Liver (tissue), 9 donors: Measurements from ENCODE around the gene PDP2. TPM values are rescaled to one million over a fixed set of nuclear protein-coding genes. Genes with fewer than 3 reads are reported as not detected.

Source experiments
- DNase-seq: peaks from one replicate; pipeline ENCODE4 v3.0.0-alpha.2; 2017; ENCODE audit warnings: low spot score
- H3K27ac ChIP-seq, 2 donors: one replicate each; pipeline ENCODE4 v1.7.0; 2013; ENCODE audit warnings: inconsistent platforms in 2 of 2, low read length in 2 of 2, control low read depth in 1 of 2, low read depth in 1 of 2, mild to moderate bottlenecking in 1 of 2
- H3K27me3 ChIP-seq, 4 donors: one replicate each; pipeline versions ENCODE4 v1.6.1 to v1.7.0; 2013; ENCODE audit warnings: low read length in 3 of 4, inconsistent platforms in 1 of 4, mild to moderate bottlenecking in 1 of 4, moderate library complexity in 1 of 4; ENCODE audit not compliant: control insufficient read depth in 4 of 4, insufficient read depth in 4 of 4
- H3K36me3 ChIP-seq, 4 donors: one replicate each; pipeline versions ENCODE4 v1.6.1 to v1.7.0; 2013; ENCODE audit warnings: low read length in 3 of 4, mild to moderate bottlenecking in 3 of 4, low read depth in 1 of 4, moderate library complexity in 1 of 4; ENCODE audit not compliant: control insufficient read depth in 4 of 4, insufficient read depth in 3 of 4
- H3K4me1 ChIP-seq, 4 donors: one replicate each; pipeline versions ENCODE4 v1.6.1 to v1.7.0; 2013; ENCODE audit warnings: low read length in 3 of 4, mild to moderate bottlenecking in 3 of 4, moderate library complexity in 1 of 4; ENCODE audit not compliant: control insufficient read depth in 4 of 4, insufficient read depth in 4 of 4
- H3K4me3 ChIP-seq, 3 donors: one replicate each; pipeline versions ENCODE4 v1.6.1 to v1.7.0; 2013; ENCODE audit warnings: low read length in 3 of 3, control low read depth in 1 of 3, low read depth in 1 of 3, mild to moderate bottlenecking in 1 of 3
- H3K9ac ChIP-seq, 2 donors: one replicate each; pipeline ENCODE4 v1.7.0; 2013; ENCODE audit warnings: low read length in 2 of 2, mild to moderate bottlenecking in 2 of 2, moderate library complexity in 2 of 2, control low read depth in 1 of 2, low read depth in 1 of 2
- H3K9me3 ChIP-seq, 4 donors: one replicate each; pipeline versions ENCODE4 v1.6.1 to v1.7.0; 2013; ENCODE audit warnings: low read length in 3 of 4; ENCODE audit not compliant: control insufficient read depth in 4 of 4
- EGR1 ChIP-seq, 2 donors: IDR thresholded peaks; 2 replicates each; pipeline ENCODE4 v1.6.1; 2016 to 2018; ENCODE audit warnings: antibody characterized with exemption in 2 of 2, low read depth in 2 of 2
- FOXA1 ChIP-seq: IDR thresholded peaks from 2 replicates; pipeline ENCODE4 v1.6.1; 2016; ENCODE audit warnings: antibody characterized with exemption
- FOXA2 ChIP-seq: IDR thresholded peaks from 2 replicates; pipeline ENCODE4 v1.6.1; 2016; ENCODE audit warnings: antibody characterized with exemption
- GABPA ChIP-seq, 2 donors: IDR thresholded peaks in 1 of 2; conservative IDR thresholded peaks in 1 of 2; 2 replicates each; pipeline ENCODE4 v1.6.1; 2016; ENCODE audit warnings: antibody characterized with exemption in 2 of 2, mild to moderate bottlenecking in 1 of 2, moderate library complexity in 1 of 2
- HNF4A ChIP-seq, 2 donors: conservative IDR thresholded peaks; 2 replicates each; pipeline ENCODE4 v1.6.1; 2016; ENCODE audit warnings: antibody characterized with exemption in 2 of 2, mild to moderate bottlenecking in 2 of 2
- HNF4G ChIP-seq: IDR thresholded peaks from 2 replicates; pipeline ENCODE4 v1.6.1; 2016; ENCODE audit warnings: antibody characterized with exemption
- JUND ChIP-seq, 2 donors: IDR thresholded peaks; 2 replicates each; pipeline ENCODE4 v1.6.1; 2016; ENCODE audit warnings: antibody characterized with exemption in 2 of 2
- MAX ChIP-seq: IDR thresholded peaks from 2 replicates; pipeline ENCODE4 v1.6.1; 2016; ENCODE audit warnings: antibody characterized with exemption
- NR2F2 ChIP-seq: IDR thresholded peaks from 2 replicates; pipeline ENCODE4 v1.6.1; 2016; ENCODE audit warnings: antibody characterized with exemption
- RAD21 ChIP-seq, 2 donors: IDR thresholded peaks; 2 replicates each; pipeline ENCODE4 v1.6.1; 2016; ENCODE audit warnings: antibody characterized with exemption in 2 of 2, mild to moderate bottlenecking in 2 of 2
- REST ChIP-seq: IDR thresholded peaks from 2 replicates; pipeline ENCODE4 v1.6.1; 2016; ENCODE audit warnings: antibody characterized with exemption, mild to moderate bottlenecking
- RXRA ChIP-seq, 2 donors: IDR thresholded peaks; 2 replicates each; pipeline ENCODE4 v1.6.1; 2017 to 2018; ENCODE audit warnings: antibody characterized with exemption in 2 of 2, mild to moderate bottlenecking in 1 of 2
- TAF1 ChIP-seq: conservative IDR thresholded peaks from 2 replicates; pipeline ENCODE4 v1.6.1; 2016; ENCODE audit warnings: antibody characterized with exemption, mild to moderate bottlenecking
- YY1 ChIP-seq: IDR thresholded peaks from 2 replicates; pipeline ENCODE4 v1.6.1; 2016; ENCODE audit warnings: antibody characterized with exemption, mild to moderate bottlenecking
- ZBTB33 ChIP-seq: IDR thresholded peaks from 2 replicates; pipeline ENCODE4 v1.6.1; 2016; ENCODE audit warnings: antibody characterized with exemption
- WGBS: extraction: QIAGEN DNeasy Blood & Tissue Kit; methylation state at CpG from one replicate; pipeline ENCODE4 v1.1.7; 2013; 5-methylcytosine and 5-hydroxymethylcytosine counted together
- polyA plus RNA-seq, 2 donors: library from polyadenylated mRNA; stranded (reverse) in 1 of 2; unstranded in 1 of 2; fragments of 200-250 nt in 1 of 2; fragments of >200 nt in 1 of 2; fragmentation: Nextera tagmentation in 1 of 2; extraction: Ambion mirVana in 1 of 2; gene quantifications; one replicate each; pipeline versions ENCODE4 v1.2.1 to v1.2.3, GENCODE V29; 2013 to 2015
- total RNA-seq, 2 donors: library from RNA; depleted of rRNA; stranded (reverse); fragments of >200 nt; gene quantifications; one replicate each; pipeline ENCODE4 v1.2.3, GENCODE V29; 2014
- donor health status: healthy.
- donor health status: healthy.
- donor health status: healthy.
- donor health status: healthy.
- donor health status: healthy.

PDP2 gene
- total and polyA plus RNA-seq, 4 donors: 2.3 to 9.4 (median 6.1) TPM

- Histone ChIP-seq H3K4me3 (no peak overlapping the region), H3K4me1 (no peaks in the 10 kb centered on the region)
- no peak for DNase-seq
Observed at GRCh38 chr16:66850115-66850815, 30.1 kb upstream of the PDP2 start.

GRCh38 chr16:66851166-66851964, 28.9 kb upstream of the PDP2 start:
- Histone ChIP-seq H3K4me1 (no peaks in the 10 kb centered on the region), H3K36me3 (no peaks in the 10 kb centered on the region), H3K27me3 (no peaks in the 10 kb centered on the region), H3K4me3 (no peak overlapping the region), H3K9ac (no peak overlapping the region), H3K27ac (no peak overlapping the region), H3K9me3 (no peaks in the 10 kb centered on the region)
- WGBS: 93% methylated on average over 13 of the region's 13 CpGs
- no peak for DNase-seq
- TF ChIP-seq HNF4A (conservative IDR thresholded peaks at IDR 0.05) (no peak), ZBTB33 (no peak), JUND (IDR thresholded peaks at IDR 0.05) (no peak), NR2F2 (no peak), HNF4G (no peak), FOXA1 (no peak), RAD21 (IDR thresholded peaks at IDR 0.05) (no peak), EGR1 (IDR thresholded peaks at IDR 0.05; ENCODE audit: low read depth in 2 of 2) (no peak), MAX (no peak), GABPA (IDR thresholded peaks at IDR 0.05 in 1 of 2, conservative IDR thresholded peaks at IDR 0.05 in 1 of 2) (no peak), FOXA2 (no peak)

More at GRCh38 chr16:66850115-66850815, 30.1 kb upstream of the PDP2 start:
- Histone ChIP-seq H3K36me3 (no peaks in the 10 kb centered on the region), H3K9ac (no peak overlapping the region), H3K27ac (no peak overlapping the region), H3K27me3 (peaks cover 0 to 4% (median 2%) of the 10 kb centered on the region in 4 donors), H3K9me3 (no peaks in the 10 kb centered on the region)
- whole genome bisulfite sequencing: 89% methylated on average over 14 of the region's 14 CpGs
- TF ChIP-seq YY1 (no peak), TAF1 (no peak), REST (no peak), RXRA (IDR thresholded peaks at IDR 0.05) (no peak), ZBTB33 (no peak), GABPA (IDR thresholded peaks at IDR 0.05 in 1 of 2, conservative IDR thresholded peaks at IDR 0.05 in 1 of 2) (no peak), EGR1 (IDR thresholded peaks at IDR 0.05; ENCODE audit: low read depth in 2 of 2) (no peak)
